SK-N-SH (cell line): ENCODE data around the gene SMYD3. TPM values are rescaled to one million over a fixed set of nuclear protein-coding genes. Genes with fewer than 3 reads are reported as not detected.

Source experiments
- CTCF ChIA-PET: fragments of 300-600, 350-600 bp; formaldehyde crosslinking; extraction: SDS; loops from one replicate; lab custom pipeline; 2021; lab: Yijun Ruan, JAX
- POLR2A ChIA-PET: fragments of 350-600 bp; sonication (Branson Sonifier 250); formaldehyde crosslinking; extraction: SDS; loops from one replicate; lab custom pipeline; 2020; ENCODE audit warnings: antibody characterized with exemption, inconsistent platforms; lab: Yijun Ruan, JAX
- DNase-seq: peaks from one replicate; pipeline ENCODE4 v3.0.0; 2012
- H2AFZ ChIP-seq: fragments of 200-600 bp; sonication (generic); 2 replicates; pipeline ENCODE4 v1.8.1; 2016; ENCODE audit warnings: antibody characterized with exemption, mild to moderate bottlenecking, low read depth
- H3F3A ChIP-seq: fragments of 200-600 bp; sonication (generic); replicated peaks from 2 replicates; pipeline ENCODE3; 2016; ENCODE audit warnings: antibody characterized with exemption, mild to moderate bottlenecking; ENCODE audit not compliant: insufficient read depth
- H3K27ac ChIP-seq, 2 experiments: fragments of 200-500 bp in 1 of 2; fragments of 200-600 bp in 1 of 2; sonication (Bioruptor generic) in 1 of 2; sonication (generic), shearing (Covaris generic) in 1 of 2; 2 replicates each; pipeline versions ENCODE4 v1.5.1 to v1.6.1; 2014 to 2016; ENCODE audit warnings: low read depth in 2 of 2, inconsistent platforms in 1 of 2, low read length in 1 of 2, mild to moderate bottlenecking in 1 of 2, mixed read lengths in 1 of 2
- H3K27me3 ChIP-seq: fragments of 200-600 bp; sonication (generic), shearing (Covaris generic); 2 replicates; pipeline ENCODE4 v1.6.1; 2016; ENCODE audit warnings: mixed run types; ENCODE audit not compliant: insufficient read depth
- H3K36me3 ChIP-seq, 2 experiments: fragments of 200-500 bp in 1 of 2; fragments of 200-600 bp in 1 of 2; sonication (Bioruptor generic) in 1 of 2; sonication (generic) in 1 of 2; replicated peaks in 1 of 2; 2 replicates each; pipeline versions ENCODE3 to v1.5.1; 2014 to 2016; ENCODE audit warnings: low read length in 1 of 2, mild to moderate bottlenecking in 1 of 2; ENCODE audit not compliant: insufficient read depth in 2 of 2, control insufficient read depth in 1 of 2
- H3K4me1 ChIP-seq, 2 experiments: fragments of 200-500 bp in 1 of 2; fragments of 200-600 bp in 1 of 2; sonication (Bioruptor generic) in 1 of 2; sonication (generic), shearing (Covaris generic) in 1 of 2; 2 replicates each; pipeline versions ENCODE4 v1.5.1 to v1.6.1; 2014 to 2016; ENCODE audit warnings: low read depth in 1 of 2, low read length in 1 of 2, mixed run types in 1 of 2; ENCODE audit not compliant: insufficient read depth in 2 of 2, control insufficient read depth in 1 of 2
- H3K4me2 ChIP-seq: fragments of 200-600 bp; sonication (generic), shearing (Covaris generic); 2 replicates; pipeline ENCODE4 v1.6.1; 2017; ENCODE audit warnings: mixed run types
- H3K4me3 ChIP-seq, 2 experiments: fragments of 200-500 bp in 1 of 2; fragments of 200-600 bp in 1 of 2; sonication (Bioruptor generic) in 1 of 2; sonication (generic), shearing (Covaris generic) in 1 of 2; 2 replicates each; pipeline versions ENCODE4 v1.5.1 to v1.8.1; 2014 to 2016; ENCODE audit warnings: low read depth in 2 of 2, inconsistent platforms in 1 of 2, low read length in 1 of 2, mild to moderate bottlenecking in 1 of 2, mixed read lengths in 1 of 2, moderate library complexity in 1 of 2
- H3K79me2 ChIP-seq: fragments of 200-600 bp; sonication (generic); 2 replicates; pipeline ENCODE4 v1.8.1; 2017; ENCODE audit warnings: mild to moderate bottlenecking; ENCODE audit not compliant: insufficient read depth
- H3K9ac ChIP-seq: fragments of 200-600 bp; sonication (generic); 2 replicates; pipeline ENCODE4 v1.6.1; 2017; ENCODE audit warnings: mixed run types
- H3K9me2 ChIP-seq: fragments of 200-600 bp; sonication (generic); 2 replicates; pipeline ENCODE4 v1.6.1; 2017; ENCODE audit warnings: mixed run types
- H3K9me3 ChIP-seq: fragments of 200-600 bp; sonication (generic); 2 replicates; pipeline ENCODE4 v1.6.1; 2017; ENCODE audit warnings: mixed run types, mild to moderate bottlenecking, moderate library complexity
- H4K20me1 ChIP-seq: fragments of 200-600 bp; sonication (generic); 2 replicates; pipeline ENCODE4 v1.6.1; 2017; ENCODE audit warnings: mild to moderate bottlenecking, mixed run types; ENCODE audit not compliant: insufficient read depth
- EP300 ChIP-seq, 2 experiments: IDR thresholded peaks; 2 replicates each; pipeline versions ENCODE4 v1.4.0 to v1.6.1; 2012; ENCODE audit warnings: borderline replicate concordance in 1 of 2, low read depth in 1 of 2, low read length in 1 of 2
- EZH2phosphoT487 ChIP-seq: fragments of 200-600 bp; sonication (generic); IDR thresholded peaks from 2 replicates; pipeline ENCODE4 v1.6.1; 2017; ENCODE audit warnings: low read depth, mixed run types, mild to moderate bottlenecking, antibody characterized with exemption, moderate library complexity, borderline replicate concordance
- FOSL2 ChIP-seq: IDR thresholded peaks from 2 replicates; pipeline ENCODE4 v1.4.0; 2012; ENCODE audit warnings: low read depth, mild to moderate bottlenecking, moderate library complexity, borderline replicate concordance
- FOXM1 ChIP-seq: IDR thresholded peaks from 2 replicates; pipeline ENCODE4 v1.4.0; 2012; ENCODE audit warnings: low read depth, mild to moderate bottlenecking
- GABPA ChIP-seq: IDR thresholded peaks from 2 replicates; pipeline ENCODE4 v1.4.0; 2012; ENCODE audit warnings: low read depth, mild to moderate bottlenecking
- IRF3 ChIP-seq: fragments of 150-350 bp; IDR thresholded peaks from 2 replicates; pipeline ENCODE4 v1.6.1; 2016; ENCODE audit warnings: mild to moderate bottlenecking, low read depth, low read length
- MEF2A ChIP-seq: IDR thresholded peaks from 2 replicates; pipeline ENCODE4 v1.4.0; 2012; ENCODE audit warnings: low read depth, borderline replicate concordance
- NFIC ChIP-seq: IDR thresholded peaks from 2 replicates; pipeline ENCODE4 v1.4.0; 2012; ENCODE audit warnings: borderline replicate concordance
- NRF1 ChIP-seq: IDR thresholded peaks from 2 replicates; pipeline ENCODE4 v1.6.1; 2012; ENCODE audit warnings: low read depth, mild to moderate bottlenecking, low read length
- POLR2AphosphoS5 ChIP-seq: IDR thresholded peaks from 2 replicates; pipeline ENCODE4 v1.6.1; 2012; ENCODE audit warnings: low read depth, low read length
- RAD21 ChIP-seq: IDR thresholded peaks from 2 replicates; pipeline ENCODE4 v1.6.1; 2012; ENCODE audit warnings: mild to moderate bottlenecking, low read length
- RFX5 ChIP-seq: IDR thresholded peaks from 2 replicates; pipeline ENCODE4 v1.6.1; 2012; ENCODE audit warnings: mild to moderate bottlenecking, improper control_type of control experiment, low read length
- RXRA ChIP-seq: IDR thresholded peaks from 2 replicates; pipeline ENCODE4 v1.4.0; 2012; ENCODE audit warnings: low read depth, mild to moderate bottlenecking, borderline replicate concordance
- SIN3A ChIP-seq: IDR thresholded peaks from 2 replicates; pipeline ENCODE4 v1.6.1; 2012; ENCODE audit warnings: low read depth, mild to moderate bottlenecking, low read length, moderate library complexity, borderline replicate concordance
- SMC3 ChIP-seq: IDR thresholded peaks from 2 replicates; pipeline ENCODE4 v1.6.1; 2012; ENCODE audit warnings: low read depth, low read length, improper control_type of control experiment
- TEAD4 ChIP-seq: IDR thresholded peaks from 2 replicates; pipeline ENCODE4 v1.4.0; 2012; ENCODE audit warnings: mild to moderate bottlenecking, borderline replicate concordance; ENCODE audit not compliant: insufficient read depth
- USF1 ChIP-seq: IDR thresholded peaks from 2 replicates; pipeline ENCODE4 v1.4.0; 2012; ENCODE audit warnings: low read depth, borderline replicate concordance
- ZBTB33 ChIP-seq: IDR thresholded peaks from 2 replicates; pipeline ENCODE4 v1.4.0; 2012; ENCODE audit warnings: low read depth, borderline replicate concordance
- WGBS: methylation state at CpG from one replicate; pipeline ENCODE4 v1.1.6; 2017; ENCODE audit warnings: low lambda C conversion rate; 5-methylcytosine and 5-hydroxymethylcytosine counted together
- polyA plus RNA-seq, 3 experiments: library from polyadenylated mRNA; depleted of rRNA; stranded (reverse); fragments of >200 nt; gene quantifications; 2 replicates each; pipeline ENCODE4 v1.2.3, GENCODE V29; 2012

SMYD3 gene
- polyA plus RNA-seq, 1 of the 3 experiments (the other 2 are of a cell fraction): 31.4 TPM

GRCh38 chr1:246156847-246157246 is 350.2 kb downstream of the SMYD3 start:
- Histone ChIP-seq H3K27ac (no peak overlapping the region), H3K9me2 (no peaks in the 10 kb centered on the region), H3K27me3 (no peaks in the 10 kb centered on the region), H3K4me1 (peaks cover 3 to 8% of the 10 kb centered on the region in 2 experiments; a peak in 3 of 4 replicates), H3K36me3 (no peaks in the 10 kb centered on the region), H4K20me1 (no peaks in the 10 kb centered on the region), H3K9ac (no peak overlapping the region), H3K4me2 (peak overlapping the region; percentile 15; the same call in 1 of the 2 replicates), H3F3A (peaks cover 3% of the 10 kb centered on the region), H2AFZ (no peak overlapping the region), H3K9me3 (no peaks in the 10 kb centered on the region), H3K79me2 (no peaks in the 10 kb centered on the region), H3K4me3 (no peak overlapping the region)
- CTCF ChIA-PET: interaction anchor here (0.5 to 1.5 kb wide), 2 partner anchors 46 to 124 kb away, joined by 3 to 5 read pairs; no protein-coding TSS in a partner anchor
- no peak for DNase-seq
- POLR2A ChIA-PET: no interaction called here
- TF ChIP-seq SMC3: no peak
- no peak for TF ChIP-seq EZH2phosphoT487
- no peak for TF ChIP-seq EP300 (IDR thresholded peaks at IDR 0.05; ENCODE audit: borderline replicate concordance in 1 of 2, low read depth in 1 of 2, low read length in 1 of 2)
- TF ChIP-seq TEAD4: no peak
- no peak for TF ChIP-seq USF1
- no peak for TF ChIP-seq SIN3A
- no peak for TF ChIP-seq MEF2A
- TF ChIP-seq GABPA: no peak
- TF ChIP-seq FOXM1: no peak
- no peak for TF ChIP-seq RXRA
- no peak for TF ChIP-seq RAD21
- no peak for TF ChIP-seq NRF1
- TF ChIP-seq ZBTB33: no peak
- no peak for TF ChIP-seq IRF3
- WGBS: 96% methylated on average over 12 of the region's 12 CpGs

DNA sequence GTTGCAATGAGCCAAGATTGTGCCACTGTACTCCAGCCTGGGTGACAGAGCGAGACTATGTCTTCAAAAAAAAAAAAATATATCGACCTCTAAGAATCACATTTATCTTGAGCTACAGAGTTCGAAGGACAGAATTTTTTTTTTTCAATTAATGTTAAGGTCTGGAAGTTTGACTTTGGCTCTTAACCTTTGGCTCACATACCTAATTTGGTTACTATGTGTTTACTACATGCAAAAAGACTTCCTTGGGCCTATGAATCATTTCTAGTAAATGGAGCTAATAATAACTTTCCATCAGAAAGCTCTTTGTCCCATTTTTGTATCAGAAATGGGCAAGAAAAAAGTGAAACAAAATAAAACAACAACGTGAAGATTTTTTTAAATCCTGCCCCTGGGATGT is 351.2 kb downstream of the SMYD3 start:
- H3K4me3 ChIP-seq: no peak overlapping the region; a peak in 1 of 4 replicates
- H3F3A ChIP-seq: peaks cover 3% of the 10 kb centered on the region
- H3K27me3 ChIP-seq: no peaks in the 10 kb centered on the region
- H3K9me2 ChIP-seq: no peaks in the 10 kb centered on the region
- H3K9me3 ChIP-seq: no peaks in the 10 kb centered on the region
- no peaks in the 10 kb centered on the region for H3K36me3 ChIP-seq
- no peak overlapping the region for H3K9ac ChIP-seq
- TF ChIP-seq ZBTB33: no peak
- peak; percentile 72; the same call in 1 of the 2 replicates for TF ChIP-seq MEF2A
- TF ChIP-seq SMC3: no peak
- no peak for TF ChIP-seq RFX5
- peak; percentile 51; the same call in 1 of the 2 replicates for TF ChIP-seq FOSL2
- peak; percentile 6; the same call in 1 of the 2 replicates for TF ChIP-seq NFIC
- no peak for TF ChIP-seq POLR2AphosphoS5
- no peaks in the 10 kb centered on the region for H3K79me2 ChIP-seq
- peaks cover 2 to 8% of the 10 kb centered on the region in 2 experiments; a peak in 2 of 4 replicates for H3K4me1 ChIP-seq
- WGBS: 73% methylated on average over 4 of the region's 4 CpGs
- peak overlapping the region; percentile 15; the same call in 1 of the 2 replicates for H3K4me2 ChIP-seq
- CTCF ChIA-PET: interaction anchor here (1.5 kb wide), 1 partner anchor 125 kb away, joined by 5 read pairs; no protein-coding TSS in a partner anchor
- POLR2A ChIA-PET: no interaction called here
- peak overlapping the region in 1 of 2 experiments; percentile 63; a peak in 2 of 4 replicates for H3K27ac ChIP-seq
- no peak overlapping the region; the same call in 1 of the 2 replicates for H2AFZ ChIP-seq
- DNase-seq: no peak
- H4K20me1 ChIP-seq: no peaks in the 10 kb centered on the region
